Colonic mucosa (tissue), 4 donors: ENCODE results near the gene SFSWAP. TPM values are rescaled to one million over a fixed set of nuclear protein-coding genes. Genes with fewer than 3 reads are reported as not detected.

ENCODE experiments used
- DNase-seq: peaks from one replicate; pipeline ENCODE4 v3.0.0-alpha.2; 2020
- H3K27ac ChIP-seq: fragments of 200-600 bp; one replicate; pipeline ENCODE4 v1.8.0; 2021
- H3K27me3 ChIP-seq: fragments of 200-600 bp; one replicate; pipeline ENCODE4 v1.8.0; 2021
- H3K36me3 ChIP-seq: fragments of 200-600 bp; one replicate; pipeline ENCODE4 v1.8.0; 2021
- H3K4me1 ChIP-seq: fragments of 200-600 bp; one replicate; pipeline ENCODE4 v1.8.0; 2021; ENCODE audit warnings: mild to moderate bottlenecking
- H3K4me3 ChIP-seq: fragments of 200-600 bp; one replicate; pipeline ENCODE4 v1.8.0; 2021
- H3K9ac ChIP-seq, 2 donors: one replicate each; pipeline ENCODE4 v1.7.0; 2013; ENCODE audit warnings: control low read depth in 2 of 2, low read depth in 2 of 2, low read length in 2 of 2
- H3K9me3 ChIP-seq: fragments of 200-600 bp; one replicate; pipeline ENCODE4 v1.8.0; 2021
- CTCF ChIP-seq: fragments of 200-600 bp; IDR thresholded peaks from one replicate; pipeline ENCODE4 v1.8.0; 2022; ENCODE audit warnings: antibody characterized with exemption, mild to moderate bottlenecking
- intact Hi-C: fragments of 100-400 bp; cut with DNase I; formaldehyde crosslinking; loops from one replicate; pipeline ENCODE4 v1.14.1; 2022
- total RNA-seq, 2 donors: library from RNA; stranded (reverse); fragmentation: NEBNext Ultra II Directional in 1 of 2; extraction: Animal tissue kit (Norgen Biotek cat#: 25700) in 1 of 2; gene quantifications; one replicate each; pipeline ENCODE4 v1.2.1, GENCODE V29; 2021
- donor health status: healthy.
- donor health status: DM: no; HTN: no; CAD: no.
- donor health status: DM: no; HTN: no; CAD: no.

The SFSWAP gene
- total RNA-seq, 2 donors from 2014 or later: 28.2 to 35.6 TPM

DNA sequence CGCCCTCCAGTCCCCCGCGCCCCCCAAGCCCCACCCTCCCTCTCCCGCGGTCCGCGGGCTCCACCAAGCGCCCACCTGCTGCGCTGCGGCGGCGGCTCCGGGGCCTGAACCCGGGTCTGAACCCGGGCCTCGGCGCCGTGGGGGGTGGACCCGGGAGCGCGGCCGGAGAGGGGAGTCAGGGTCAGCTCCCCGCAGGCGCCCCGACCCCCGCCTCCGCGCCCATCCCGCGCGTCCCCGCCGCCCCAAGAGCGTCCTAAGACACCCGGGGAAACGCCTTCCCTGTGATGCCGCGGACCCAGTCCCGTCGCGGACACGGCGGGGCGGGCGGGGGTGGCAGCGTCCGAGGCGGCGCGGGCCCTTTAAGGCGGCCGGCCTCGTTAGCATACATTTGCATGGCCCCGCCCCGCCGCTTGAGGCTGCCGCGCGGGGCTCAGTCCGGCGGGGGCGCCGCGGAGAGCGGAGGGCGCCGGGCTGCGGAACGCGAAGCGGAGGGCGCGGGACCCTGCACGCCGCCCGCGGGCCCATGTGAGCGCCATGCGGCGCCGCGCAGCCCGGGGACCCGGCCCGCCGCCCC lies 117.2 kb downstream of the SFSWAP start, which contains the start of gene MMP17:
Gene MMP17 (plus strand): TSS at position 433 of the 574 bp plus-strand sequence. CDS start 102 bp downstream, at position 535.
- intact Hi-C loops: loop anchor here (10.0 kb wide), 1 partner anchor 723 kb away; no protein-coding TSS in a partner anchor
- Histone ChIP-seq H3K4me1 (no peaks in the 10 kb centered on the region), H3K4me3 (peak within 1 kb of the TSS; percentile 35), H3K9me3 (no peaks in the 10 kb centered on the region), H3K27me3 (peaks cover 38% of the 10 kb centered on the region), H3K9ac (no peak within 1 kb of the TSS), H3K36me3 (no peaks in the 10 kb centered on the region), H3K27ac (no peak within 1 kb of the TSS)
- DNase-seq: no peak
- no peak for TF ChIP-seq CTCF

DNA sequence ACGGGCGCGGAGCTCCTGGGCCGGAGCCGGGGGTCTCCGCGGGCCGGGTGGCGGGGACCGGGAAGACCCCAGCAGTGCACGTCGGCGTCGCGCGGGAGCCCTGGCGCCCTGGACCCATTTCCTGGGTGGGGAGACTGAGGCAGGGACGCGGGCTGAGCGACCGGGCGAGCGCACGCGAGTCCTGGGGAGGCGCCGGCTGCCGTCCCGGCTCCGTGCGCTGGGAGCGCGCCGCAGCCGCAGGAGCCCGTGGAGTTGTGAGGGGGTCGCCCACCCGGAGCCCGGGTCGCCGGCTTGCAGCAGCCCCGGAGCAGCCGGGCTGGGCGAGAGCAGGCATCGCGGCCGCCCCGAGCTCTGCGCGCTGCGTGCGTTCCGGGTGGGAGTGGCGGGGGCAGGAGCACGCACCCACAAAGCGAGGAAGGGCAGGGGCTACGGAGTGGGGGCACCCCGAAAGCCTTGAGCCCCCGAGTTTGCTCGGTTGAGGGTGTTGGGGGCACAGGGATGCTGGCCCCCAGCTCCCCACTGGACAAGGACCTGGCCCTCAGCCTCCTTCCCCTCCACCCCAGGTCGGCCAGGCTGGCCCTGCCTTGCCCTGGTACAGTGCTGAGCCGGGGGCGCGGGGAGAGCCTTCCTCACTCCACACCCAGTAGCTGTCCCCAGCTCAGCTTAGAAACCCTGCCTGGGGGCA lies 117.9 kb downstream of the SFSWAP start:
- Histone ChIP-seq H3K9me3 (no peaks in the 10 kb centered on the region), H3K27ac (no peak overlapping the region), H3K4me1 (no peaks in the 10 kb centered on the region), H3K4me3 (peak overlapping the region; percentile 35), H3K27me3 (peaks cover 38% of the 10 kb centered on the region), H3K9ac (no peak overlapping the region), H3K36me3 (no peaks in the 10 kb centered on the region)
- no peak for TF ChIP-seq CTCF
- DNase-seq: no peak
- intact Hi-C loops: loop anchor here (10.0 kb wide), 1 partner anchor 724 kb away; no protein-coding TSS in a partner anchor

- Histone ChIP-seq H3K4me3 (peak overlapping the region; percentile 35), H3K27ac (no peak overlapping the region), H3K4me1 (no peaks in the 10 kb centered on the region), H3K36me3 (no peaks in the 10 kb centered on the region), H3K27me3 (peaks cover 38% of the 10 kb centered on the region), H3K9ac (no peak overlapping the region), H3K9me3 (no peaks in the 10 kb centered on the region)
- intact Hi-C loops: loop anchor here (10.0 kb wide), 1 partner anchor 725 kb away; no protein-coding TSS in a partner anchor
- no peak for DNase-seq
- no peak for TF ChIP-seq CTCF
Observed at GRCh38 chr12:131829356-131829747, 118.5 kb downstream of the SFSWAP start.

GRCh38 chr12:131829791-131830334 lies 119.0 kb downstream of the SFSWAP start:
- no peaks in the 10 kb centered on the region for H3K9me3 ChIP-seq
- no peaks in the 10 kb centered on the region for H3K4me1 ChIP-seq
- intact Hi-C loops: loop anchor here (10.0 kb wide), 1 partner anchor 725 kb away; no protein-coding TSS in a partner anchor
- H3K36me3 ChIP-seq: no peaks in the 10 kb centered on the region
- H3K4me3 ChIP-seq: peak overlapping the region; percentile 26
- no peak overlapping the region for H3K27ac ChIP-seq
- peaks cover 38% of the 10 kb centered on the region for H3K27me3 ChIP-seq
- H3K9ac ChIP-seq: peak overlapping the region in 1 of 2 donors; percentile 56
- TF ChIP-seq CTCF: no peak
- no peak for DNase-seq

DNA sequence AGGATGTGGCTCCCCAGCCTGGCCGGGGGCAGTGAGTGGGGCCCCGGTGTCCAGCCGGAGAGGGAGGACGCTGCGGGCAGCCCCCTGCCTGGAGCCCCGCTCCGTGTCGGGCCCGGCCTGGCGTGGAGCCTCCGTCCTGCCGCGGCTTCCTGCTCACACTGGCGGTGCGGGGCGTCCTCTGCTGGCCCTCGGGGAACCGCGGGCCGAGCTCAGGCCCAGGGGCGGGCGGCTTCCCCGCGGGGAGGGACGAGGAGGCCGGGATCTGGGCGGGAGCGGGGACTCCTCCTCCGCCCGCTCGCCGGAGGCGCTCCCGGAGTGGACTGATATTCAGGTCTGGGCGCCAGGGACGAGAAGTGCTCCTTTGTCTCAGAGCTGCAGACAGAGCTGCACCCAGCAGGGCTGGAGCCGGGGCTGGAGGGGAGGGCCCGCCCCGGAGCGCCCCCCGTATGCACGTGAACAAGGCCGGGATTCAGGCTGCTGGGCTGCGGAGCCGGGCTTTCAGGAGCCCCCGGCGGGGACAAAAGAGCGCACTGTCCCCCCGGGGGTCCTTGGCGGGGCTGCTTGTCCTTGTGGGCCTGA lies 119.5 kb downstream of the SFSWAP start:
- H3K9me3 ChIP-seq: no peaks in the 10 kb centered on the region
- intact Hi-C loops: no loop called here
- peak; percentile 53 for DNase-seq
- peaks cover 38% of the 10 kb centered on the region for H3K27me3 ChIP-seq
- peak; percentile 16 for TF ChIP-seq CTCF
- H3K4me3 ChIP-seq: peak overlapping the region; percentile 26
- H3K4me1 ChIP-seq: no peaks in the 10 kb centered on the region
- peak overlapping the region; percentile 22 for H3K27ac ChIP-seq
- H3K36me3 ChIP-seq: no peaks in the 10 kb centered on the region
- H3K9ac ChIP-seq: peak overlapping the region; percentile 19 to 56
